Measurements from ENCODE around the gene ROR2. TPM values are rescaled to one million over a fixed set of nuclear protein-coding genes. Genes with fewer than 3 reads are reported as not detected.

Gene ROR2
- total RNA-seq, 1 donor = 13.8 TPM

DNA sequence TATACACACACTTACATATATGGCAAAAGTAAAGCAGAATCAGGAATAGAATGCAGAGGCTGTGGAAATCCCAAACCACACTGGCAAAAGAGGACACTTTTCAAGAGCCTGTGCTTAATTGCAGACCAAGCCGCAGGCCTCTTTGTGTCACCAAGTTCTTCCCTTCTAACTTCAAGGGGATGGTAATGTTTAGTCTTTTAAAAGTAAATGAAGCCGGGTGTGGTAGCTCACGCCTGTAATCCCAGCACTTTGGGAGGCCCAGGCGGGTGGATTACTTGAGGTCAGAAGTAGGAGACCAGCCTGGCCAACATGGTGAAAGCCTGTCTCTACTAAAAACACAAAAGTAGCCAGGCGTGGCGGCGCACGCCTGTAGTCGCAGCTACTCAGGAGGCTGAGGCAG, 28.7 kb downstream of the ROR2 start:
- H2AFZ ChIP-seq (ENCODE audit: low read length) = no peak overlapping the region
- no peak overlapping the region for H3K27ac ChIP-seq (ENCODE audit: low read depth, low read length)
- no peaks in the 10 kb centered on the region for H4K20me1 ChIP-seq (ENCODE audit: insufficient read depth, low read length)
- H3K79me2 ChIP-seq (ENCODE audit: insufficient read depth, low read length) = no peaks in the 10 kb centered on the region
- H3K4me3 ChIP-seq (ENCODE audit: insufficient read depth, low read length) = no peak overlapping the region
- peaks cover 7% of the 10 kb centered on the region for H3K27me3 ChIP-seq (ENCODE audit: insufficient read depth, low read length)
- H3K9me3 ChIP-seq (ENCODE audit: low read depth, low read length) = no peaks in the 10 kb centered on the region
- no peak overlapping the region for H3K4me2 ChIP-seq (ENCODE audit: insufficient read depth, low read length)
- H3K36me3 ChIP-seq (ENCODE audit: insufficient read depth, low read length) = no peaks in the 10 kb centered on the region
- no peak for DNase-seq (ENCODE audit: insufficient read length, low spot score, missing footprints)
- H3K4me1 ChIP-seq (ENCODE audit: insufficient read depth, low read length) = no peaks in the 10 kb centered on the region
- TF ChIP-seq, protein P1, sequence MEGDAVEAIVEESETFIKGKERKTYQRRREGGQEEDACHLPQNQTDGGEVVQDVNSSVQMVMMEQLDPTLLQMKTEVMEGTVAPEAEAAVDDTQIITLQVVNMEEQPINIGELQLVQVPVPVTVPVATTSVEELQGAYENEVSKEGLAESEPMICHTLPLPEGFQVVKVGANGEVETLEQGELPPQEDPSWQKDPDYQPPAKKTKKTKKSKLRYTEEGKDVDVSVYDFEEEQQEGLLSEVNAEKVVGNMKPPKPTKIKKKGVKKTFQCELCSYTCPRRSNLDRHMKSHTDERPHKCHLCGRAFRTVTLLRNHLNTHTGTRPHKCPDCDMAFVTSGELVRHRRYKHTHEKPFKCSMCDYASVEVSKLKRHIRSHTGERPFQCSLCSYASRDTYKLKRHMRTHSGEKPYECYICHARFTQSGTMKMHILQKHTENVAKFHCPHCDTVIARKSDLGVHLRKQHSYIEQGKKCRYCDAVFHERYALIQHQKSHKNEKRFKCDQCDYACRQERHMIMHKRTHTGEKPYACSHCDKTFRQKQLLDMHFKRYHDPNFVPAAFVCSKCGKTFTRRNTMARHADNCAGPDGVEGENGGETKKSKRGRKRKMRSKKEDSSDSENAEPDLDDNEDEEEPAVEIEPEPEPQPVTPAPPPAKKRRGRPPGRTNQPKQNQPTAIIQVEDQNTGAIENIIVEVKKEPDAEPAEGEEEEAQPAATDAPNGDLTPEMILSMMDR (IDR thresholded peaks at IDR 0.05; ENCODE audit: extremely low read depth, low read depth, low read length) = no peak

DNA sequence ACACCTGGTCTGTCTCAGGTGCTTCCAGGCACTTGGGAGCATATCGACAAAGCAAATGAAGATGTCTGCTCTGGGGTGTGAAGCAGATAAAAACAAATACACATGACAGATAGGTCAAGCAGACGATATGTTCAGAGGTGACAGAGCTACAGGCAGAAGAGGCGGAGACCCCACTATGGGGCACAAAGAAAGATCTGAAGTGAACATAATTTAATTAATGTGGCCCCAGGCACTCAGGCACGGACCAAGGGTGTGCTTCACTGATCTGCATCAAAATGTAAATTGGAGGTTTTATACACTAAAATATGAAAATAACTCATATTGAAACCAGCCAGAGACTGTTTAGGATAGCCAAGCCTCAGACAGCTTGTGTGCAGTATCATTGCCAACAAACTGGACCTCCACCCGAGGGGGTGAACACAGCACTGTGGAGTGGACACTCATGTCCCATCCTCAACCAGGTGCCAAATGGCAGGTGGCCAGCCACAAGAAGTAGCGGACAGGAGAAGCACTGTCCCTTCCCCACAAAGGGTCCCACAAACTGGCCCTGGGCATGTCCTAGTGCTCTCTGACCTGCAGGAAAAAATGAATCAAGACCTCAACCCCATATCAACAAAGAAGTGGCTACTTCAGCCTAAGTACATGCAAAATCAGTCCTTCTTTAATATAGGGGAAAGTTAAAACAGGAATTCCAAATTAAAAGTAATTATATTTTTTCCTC, 29.2 kb downstream of the ROR2 start:
- Histone ChIP-seq H2AFZ (ENCODE audit: low read length) (no peak overlapping the region), H3K36me3 (ENCODE audit: insufficient read depth, low read length) (no peaks in the 10 kb centered on the region), H3K4me2 (ENCODE audit: insufficient read depth, low read length) (no peak overlapping the region)

DNA sequence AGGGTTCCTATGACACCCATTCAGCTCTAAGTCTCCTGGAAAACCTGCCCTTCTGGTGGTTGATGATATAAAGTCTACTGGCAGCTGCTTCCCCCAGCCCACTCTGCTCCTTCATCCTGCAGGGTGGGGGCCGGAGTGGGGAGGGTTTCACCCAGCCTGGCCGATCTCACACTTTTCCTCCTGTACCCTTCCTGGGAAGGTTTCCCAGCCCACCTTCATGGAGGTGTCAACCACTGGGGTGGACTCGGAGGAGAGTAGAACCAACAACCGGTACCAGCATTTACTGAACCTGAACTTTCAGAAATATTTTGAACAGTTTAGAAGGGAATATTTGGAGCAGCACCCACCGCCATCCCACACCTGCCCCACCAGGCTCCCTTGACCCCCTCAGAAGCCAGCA, 30.4 kb downstream of the ROR2 start:
- TF ChIP-seq, protein P1 (IDR thresholded peaks at IDR 0.05; ENCODE audit: extremely low read depth, low read depth, low read length) = no peak
- H2AFZ ChIP-seq (ENCODE audit: low read length) = no peak overlapping the region
- peaks cover 7% of the 10 kb centered on the region for H3K27me3 ChIP-seq (ENCODE audit: insufficient read depth, low read length)
- no peaks in the 10 kb centered on the region for H3K4me1 ChIP-seq (ENCODE audit: insufficient read depth, low read length)
- H3K27ac ChIP-seq (ENCODE audit: low read depth, low read length) = no peak overlapping the region
- H3K36me3 ChIP-seq (ENCODE audit: insufficient read depth, low read length) = no peaks in the 10 kb centered on the region
- H3K4me3 ChIP-seq (ENCODE audit: insufficient read depth, low read length) = no peak overlapping the region
- no peak overlapping the region for H3K4me2 ChIP-seq (ENCODE audit: insufficient read depth, low read length)
- H4K20me1 ChIP-seq (ENCODE audit: insufficient read depth, low read length) = no peaks in the 10 kb centered on the region
- DNase-seq (ENCODE audit: insufficient read length, low spot score, missing footprints) = no peak
- H3K9me3 ChIP-seq (ENCODE audit: low read depth, low read length) = no peaks in the 10 kb centered on the region
- H3K79me2 ChIP-seq (ENCODE audit: insufficient read depth, low read length) = no peaks in the 10 kb centered on the region

More for the DNA sequence above, 29.2 kb downstream of the ROR2 start:
- Histone ChIP-seq H3K79me2 (ENCODE audit: insufficient read depth, low read length) (no peaks in the 10 kb centered on the region), H3K9me3 (ENCODE audit: low read depth, low read length) (no peaks in the 10 kb centered on the region), H3K4me3 (ENCODE audit: insufficient read depth, low read length) (no peak overlapping the region), H3K27ac (ENCODE audit: low read depth, low read length) (no peak overlapping the region), H3K4me1 (ENCODE audit: insufficient read depth, low read length) (no peaks in the 10 kb centered on the region), H4K20me1 (ENCODE audit: insufficient read depth, low read length) (no peaks in the 10 kb centered on the region), H3K27me3 (ENCODE audit: insufficient read depth, low read length) (peaks cover 7% of the 10 kb centered on the region)
- TF ChIP-seq, protein P1 (IDR thresholded peaks at IDR 0.05; ENCODE audit: extremely low read depth, low read depth, low read length) = no peak
- no peak for DNase-seq (ENCODE audit: insufficient read length, low spot score, missing footprints)

DNA sequence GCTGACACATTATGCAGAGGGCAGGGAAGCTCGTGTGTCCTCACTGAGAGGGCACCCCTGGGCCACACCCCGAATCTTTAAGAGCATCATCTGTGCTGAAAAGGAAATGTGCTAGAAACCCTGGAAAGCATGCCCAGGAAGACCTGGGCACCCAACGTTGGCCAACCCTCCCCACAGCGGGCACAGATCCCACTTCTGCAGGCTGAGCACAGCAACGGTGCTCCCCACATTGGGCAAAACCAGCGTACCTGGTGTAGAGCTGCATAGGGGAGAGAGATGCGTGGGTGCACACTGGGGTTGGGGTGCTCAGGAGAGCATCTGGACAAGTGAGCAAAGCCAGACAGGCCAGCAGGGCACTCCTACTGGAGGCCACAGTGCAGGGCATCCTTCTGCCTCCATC, 32.6 kb downstream of the ROR2 start:
- TF ChIP-seq, protein P1 (IDR thresholded peaks at IDR 0.05; ENCODE audit: extremely low read depth, low read depth, low read length) = no peak
- Histone ChIP-seq H3K36me3 (ENCODE audit: insufficient read depth, low read length) (no peaks in the 10 kb centered on the region), H3K4me3 (ENCODE audit: insufficient read depth, low read length) (no peak overlapping the region), H2AFZ (ENCODE audit: low read length) (no peak overlapping the region), H3K27ac (ENCODE audit: low read depth, low read length) (no peak overlapping the region), H3K4me2 (ENCODE audit: insufficient read depth, low read length) (no peak overlapping the region), H3K79me2 (ENCODE audit: insufficient read depth, low read length) (no peaks in the 10 kb centered on the region), H3K9me3 (ENCODE audit: low read depth, low read length) (no peaks in the 10 kb centered on the region), H4K20me1 (ENCODE audit: insufficient read depth, low read length) (no peaks in the 10 kb centered on the region), H3K27me3 (ENCODE audit: insufficient read depth, low read length) (no peaks in the 10 kb centered on the region), H3K4me1 (ENCODE audit: insufficient read depth, low read length) (no peaks in the 10 kb centered on the region)
- no peak for DNase-seq (ENCODE audit: insufficient read length, low spot score, missing footprints)

Data from osteoblast (primary cell).